K562 (cell line): ENCODE results near the gene FAM53B. TPM values are rescaled to one million over a fixed set of nuclear protein-coding genes. Genes with fewer than 3 reads are reported as not detected.
A peak's percentile ranks its signal among the peaks of the same experiment; 100 is the strongest.

Experiments
- ATAC-seq: fragments of 200-7000 bp; cut with Tn5 transposase; 3 replicates; pipeline ENCODE4 v1.9.1; 2020; ENCODE audit warnings: moderate library complexity
- BruUV-seq: library from RNA; stranded (reverse); fragments of 400-500 nt; replicated peaks from 2 replicates; lab custom pipeline; 2021; lab: Mats Ljungman, UMichigan
- CTCF ChIA-PET: fragments of 300-600 bp; formaldehyde crosslinking; extraction: SDS; loops from one replicate; lab custom pipeline; 2021; ENCODE audit warnings: low intra/inter-chr PET ratio; lab: Yijun Ruan, JAX
- POLR2A ChIA-PET: fragments of 300-600, 350-650 bp; sonication (Branson Sonifier 250); formaldehyde crosslinking; extraction: SDS; loops from one replicate; lab custom pipeline; 2021; ENCODE audit warnings: antibody characterized with exemption, inconsistent platforms; lab: Yijun Ruan, JAX
- DNase-seq, 4 experiments: peaks; one replicate each; pipeline versions ENCODE4 v3.0.0 to v3.0.0-alpha.2; 2011 to 2018; ENCODE audit warnings: low spot score in 3 of 4, mixed read lengths in 3 of 4; ENCODE audit errors: extremely low read depth in 1 of 4
- FAIRE-seq: peaks from 2 replicates; lab custom pipeline; 2011; peaks lifted over from hg19 to GRCh38; lab: Jason Lieb, UNC
- H2AFZ ChIP-seq: 2 replicates; pipeline ENCODE4 v1.6.0; 2011; ENCODE audit warnings: low read depth, low read length, control low read depth, inconsistent platforms
- H3K27ac ChIP-seq: fragments of 200-600 bp; 3 replicates; pipeline ENCODE4 v1.8.0; 2011; ENCODE audit warnings: low read depth, mild to moderate bottlenecking, control low read depth, inconsistent platforms, low read length, moderate library complexity, mixed read lengths; ENCODE audit errors: extremely low read depth
- H3K27me3 ChIP-seq, 2 experiments: fragments of 300-600 bp in 1 of 2; 2 replicates in 1 of 2; 3 replicates in 1 of 2; pipeline versions ENCODE4 v1.6.0 to v1.8.0; 2011; ENCODE audit warnings: inconsistent platforms in 2 of 2, low read length in 2 of 2, mild to moderate bottlenecking in 1 of 2, mixed read lengths in 1 of 2, moderate library complexity in 1 of 2; ENCODE audit not compliant: control insufficient read depth in 2 of 2, insufficient read depth in 2 of 2
- H3K36me3 ChIP-seq: fragments of 300-600 bp; 3 replicates; pipeline ENCODE4 v1.8.0; 2011; ENCODE audit warnings: mild to moderate bottlenecking, low read length, inconsistent platforms; ENCODE audit not compliant: control insufficient read depth, insufficient read depth
- H3K4me1 ChIP-seq, 2 experiments: fragments of 200-600 bp in 1 of 2; replicated peaks in 1 of 2; 2 replicates in 1 of 2; 3 replicates in 1 of 2; pipeline versions ENCODE4 v1.5.1 to v1.8.0; 2011; ENCODE audit warnings: inconsistent platforms in 2 of 2, low read length in 2 of 2, mild to moderate bottlenecking in 1 of 2, mixed read lengths in 1 of 2, moderate library complexity in 1 of 2; ENCODE audit not compliant: control insufficient read depth in 2 of 2, insufficient read depth in 2 of 2
- H3K4me2 ChIP-seq: 2 replicates; pipeline ENCODE4 v1.6.1; 2011; ENCODE audit warnings: low read length, control low read depth, inconsistent platforms, mixed read lengths; ENCODE audit not compliant: insufficient read depth
- H3K4me3 ChIP-seq: fragments of 200-600 bp; sonication (generic), shearing (Covaris generic); 2 replicates; pipeline ENCODE4 v1.5.1; 2016; ENCODE audit warnings: control low read depth, inconsistent platforms
- H3K79me2 ChIP-seq: fragments of 200-600 bp; 3 replicates; pipeline ENCODE4 v1.8.0; 2011; ENCODE audit warnings: low read length, inconsistent platforms; ENCODE audit not compliant: control insufficient read depth, insufficient read depth
- H3K9ac ChIP-seq, 2 experiments: 2 replicates each; pipeline versions ENCODE4 v1.6.0 to v1.6.1; 2011; ENCODE audit warnings: low read depth in 2 of 2, low read length in 2 of 2, control low read depth in 1 of 2, inconsistent platforms in 1 of 2, mild to moderate bottlenecking in 1 of 2, mixed read lengths in 1 of 2; ENCODE audit not compliant: insufficient read depth in 1 of 2
- H3K9me1 ChIP-seq: one replicate; pipeline ENCODE4 v1.6.0; 2011; ENCODE audit warnings: inconsistent platforms, mild to moderate bottlenecking, low read length, moderate library complexity; ENCODE audit not compliant: control insufficient read depth, insufficient read depth
- H3K9me3 ChIP-seq: replicated peaks from 2 replicates; pipeline ENCODE4 v1.5.1; 2011; ENCODE audit warnings: low read depth, low read length, inconsistent platforms; ENCODE audit not compliant: control insufficient read depth, insufficient read depth
- H4K20me1 ChIP-seq: replicated peaks from 2 replicates; pipeline ENCODE4 v1.6.1; 2011; ENCODE audit warnings: low read length, inconsistent platforms, mixed read lengths; ENCODE audit not compliant: control insufficient read depth, insufficient read depth
- BCOR ChIP-seq: fragments of 450-650 bp; IDR thresholded peaks from 2 replicates; pipeline ENCODE4 v1.6.1; 2016
- DPF2 ChIP-seq: fragments of 450-650 bp; IDR thresholded peaks from 2 replicates; pipeline ENCODE4 v1.6.1; 2016
- EP300 ChIP-seq: IDR thresholded peaks from 2 replicates; pipeline ENCODE4 v1.6.1; 2012; ENCODE audit warnings: low read length, improper control_type of control experiment
- ESRRA ChIP-seq: fragments of 450-650 bp; IDR thresholded peaks from 2 replicates; pipeline ENCODE4 v1.6.1; 2014; ENCODE audit warnings: low read depth, mild to moderate bottlenecking, moderate library complexity, borderline replicate concordance
- MXI1 ChIP-seq: IDR thresholded peaks from 2 replicates; pipeline ENCODE4 v1.6.1; 2011; ENCODE audit warnings: low read depth, mild to moderate bottlenecking, improper control_type of control experiment, low read length
- NR2C1 ChIP-seq, 2 experiments: fragments of 450-650 bp; IDR thresholded peaks; 2 replicates each; pipeline ENCODE4 v1.6.1; 2017; ENCODE audit warnings: mild to moderate bottlenecking in 2 of 2, antibody characterized with exemption in 1 of 2, inconsistent platforms in 1 of 2, missing compliant biosample characterization in 1 of 2, missing genetic modification characterization in 1 of 2
- PPARD ChIP-seq: fragments of 250-450 bp; sonication (Bioruptor Pico); IDR thresholded peaks from 2 replicates; pipeline ENCODE4 v1.8.0; 2022; ENCODE audit warnings: inconsistent platforms, mild to moderate bottlenecking, moderate library complexity
- ZNF121 ChIP-seq: sonication (generic); formaldehyde crosslinking; conservative IDR thresholded peaks from 2 replicates; pipeline ENCODE4 v1.8.0; 2022; ENCODE audit warnings: missing genetic modification reagents
- ZNF263 ChIP-seq: sonication (generic); formaldehyde crosslinking; IDR thresholded peaks from 2 replicates; pipeline ENCODE4 v1.8.0; 2022; ENCODE audit warnings: mild to moderate bottlenecking, missing genetic modification reagents, borderline replicate concordance
- ZNF583 ChIP-seq: fragments of 250-450 bp; sonication (Bioruptor Pico); IDR thresholded peaks from 2 replicates; pipeline ENCODE4 v1.4.0; 2020
- WGBS: fragments of 100-300 bp; shearing (Covaris generic); methylation state at CpG from one replicate; pipeline ENCODE4 v1.1.6; 2016; ENCODE audit warnings: low coverage, mixed read lengths; ENCODE audit not compliant: insufficient coverage; ENCODE audit errors: missing lambda C conversion rate; 5-methylcytosine and 5-hydroxymethylcytosine counted together
- in situ Hi-C: fragments of 300-500 bp; cut with MboI; formaldehyde crosslinking; loops from 4 replicates; pipeline ENCODE4 v1.15.0; 2018; ENCODE audit warnings: inconsistent platforms, mixed read lengths
- intact Hi-C: fragments of 100-400 bp; cut with micrococcal nuclease; formaldehyde crosslinking; loops from 2 replicates; pipeline ENCODE4 v1.14.2; 2022
- polyA plus RNA-seq, 8 experiments: library from polyadenylated mRNA; depleted of rRNA in 4 of 8; stranded (reverse) in 5 of 8; unstranded in 3 of 8; fragments of >200 nt; fragmentation: Nextera tagmentation in 2 of 8; fragmentation: Illumina TruSeq in 1 of 8; extraction: Ambion mirVana in 2 of 8; extraction: Trizol in 1 of 8; gene quantifications; 2 replicates each; pipeline versions ENCODE4 v1.2.1 to v1.2.3, GENCODE V29; 2011 to 2014; ENCODE audit warnings: inconsistent platforms in 1 of 8, missing spikeins in 1 of 8
- total RNA-seq, 7 experiments: library from RNA; depleted of rRNA in 6 of 7; stranded (reverse); fragments of >200 nt in 6 of 7; fragmentation: Illumina TruSeq in 2 of 7; extraction: Trizol in 2 of 7; gene quantifications; 2 replicates each; pipeline versions ENCODE4 v1.2.1 to v1.2.3, GENCODE V29; 2011 to 2021; ENCODE audit warnings: low replicate concordance in 1 of 7
- TF ChIP-seq, protein P1 (sequence below): fragments of 450-650 bp; IDR thresholded peaks from 2 replicates; pipeline ENCODE4 v1.6.1; 2017; ENCODE audit warnings: antibody characterized with exemption, mild to moderate bottlenecking
- TF ChIP-seq, protein P2 (sequence below): fragments of 200-800 bp; sonication (Bioruptor generic); IDR thresholded peaks from 2 replicates; pipeline ENCODE4 v1.6.1; 2017; ENCODE audit warnings: missing genetic modification characterization, missing compliant biosample characterization
- TF ChIP-seq, protein P3 (sequence below): sonication (generic); formaldehyde crosslinking; IDR thresholded peaks from 2 replicates; pipeline ENCODE4 v1.4.0; 2020; ENCODE audit warnings: mild to moderate bottlenecking, missing genetic modification reagents
- TF ChIP-seq, protein P4 (sequence below): fragments of 450-650 bp; IDR thresholded peaks from 2 replicates; pipeline ENCODE4 v1.6.1; 2017; ENCODE audit warnings: antibody characterized with exemption

The FAM53B gene
- total and polyA plus RNA-seq, 9 of the 15 experiments (the other 6 are each of a cell fraction or from before 2014, with no cell fraction given), result 0.03 to 16.5 (median 5.0) TPM

DNA sequence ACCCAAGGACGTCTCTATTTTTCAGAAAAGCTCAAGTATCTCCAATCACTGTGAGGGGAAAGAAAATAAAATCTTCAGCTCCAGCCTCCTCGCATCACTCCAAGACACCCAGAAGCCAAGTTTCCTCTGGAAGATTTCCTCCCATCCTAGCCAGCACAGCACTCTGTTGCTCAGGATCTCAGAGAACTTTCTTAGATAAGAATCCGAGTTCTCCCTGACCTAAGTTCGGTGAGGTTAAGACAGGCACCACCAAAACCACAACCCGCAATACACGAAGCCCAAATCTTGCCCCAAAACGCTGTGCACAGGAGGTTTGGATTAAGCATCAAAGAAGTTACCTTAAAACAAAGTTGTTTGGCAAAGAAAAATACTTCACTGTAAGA lies 4.2 kb downstream of the FAM53B start:
- FAIRE-seq (no peak), ATAC-seq (no peak), DNase-seq (no peak)
- H3K27me3 ChIP-seq, result no peaks in the 10 kb centered on the region
- ChIA-PET CTCF (no interaction called here), POLR2A (no interaction called here)
- no peaks in the 10 kb centered on the region for H3K9me3 ChIP-seq
- H3K9me1 ChIP-seq, result no peaks in the 10 kb centered on the region
- no peak overlapping the region for H3K27ac ChIP-seq
- no peak overlapping the region for H2AFZ ChIP-seq
- H3K9ac ChIP-seq, result no peak overlapping the region
- H3K4me1 ChIP-seq, result peaks cover 29 to 34% of the 10 kb centered on the region in 2 experiments; a peak in 4 of 5 replicates
- peaks cover 4% of the 10 kb centered on the region; the same call in 1 of the 3 replicates for H3K36me3 ChIP-seq
- no peak overlapping the region for H3K4me3 ChIP-seq
- peaks cover 69% of the 10 kb centered on the region for H3K79me2 ChIP-seq
- intact Hi-C loops, result loop anchor here (2.0 to 10.0 kb wide), 7 partner anchors 21 to 107 kb away; no protein-coding TSS in a partner anchor
- in situ Hi-C loops, result loop anchor here (5.0 to 10.0 kb wide), 2 partner anchors 188 to 305 kb away; no protein-coding TSS in a partner anchor
- peaks cover 23% of the 10 kb centered on the region; the same call in 1 of the 2 replicates for H4K20me1 ChIP-seq
- 27% methylated on average over 6 of the region's 7 CpGs for WGBS
- no TSS peak for BruUV-seq
- no peak overlapping the region for H3K4me2 ChIP-seq
- TF ChIP-seq ZNF121 (CRISPR knock-in tag), result no peak
- no peak for TF ChIP-seq BCOR
- TF ChIP-seq, protein P1, sequence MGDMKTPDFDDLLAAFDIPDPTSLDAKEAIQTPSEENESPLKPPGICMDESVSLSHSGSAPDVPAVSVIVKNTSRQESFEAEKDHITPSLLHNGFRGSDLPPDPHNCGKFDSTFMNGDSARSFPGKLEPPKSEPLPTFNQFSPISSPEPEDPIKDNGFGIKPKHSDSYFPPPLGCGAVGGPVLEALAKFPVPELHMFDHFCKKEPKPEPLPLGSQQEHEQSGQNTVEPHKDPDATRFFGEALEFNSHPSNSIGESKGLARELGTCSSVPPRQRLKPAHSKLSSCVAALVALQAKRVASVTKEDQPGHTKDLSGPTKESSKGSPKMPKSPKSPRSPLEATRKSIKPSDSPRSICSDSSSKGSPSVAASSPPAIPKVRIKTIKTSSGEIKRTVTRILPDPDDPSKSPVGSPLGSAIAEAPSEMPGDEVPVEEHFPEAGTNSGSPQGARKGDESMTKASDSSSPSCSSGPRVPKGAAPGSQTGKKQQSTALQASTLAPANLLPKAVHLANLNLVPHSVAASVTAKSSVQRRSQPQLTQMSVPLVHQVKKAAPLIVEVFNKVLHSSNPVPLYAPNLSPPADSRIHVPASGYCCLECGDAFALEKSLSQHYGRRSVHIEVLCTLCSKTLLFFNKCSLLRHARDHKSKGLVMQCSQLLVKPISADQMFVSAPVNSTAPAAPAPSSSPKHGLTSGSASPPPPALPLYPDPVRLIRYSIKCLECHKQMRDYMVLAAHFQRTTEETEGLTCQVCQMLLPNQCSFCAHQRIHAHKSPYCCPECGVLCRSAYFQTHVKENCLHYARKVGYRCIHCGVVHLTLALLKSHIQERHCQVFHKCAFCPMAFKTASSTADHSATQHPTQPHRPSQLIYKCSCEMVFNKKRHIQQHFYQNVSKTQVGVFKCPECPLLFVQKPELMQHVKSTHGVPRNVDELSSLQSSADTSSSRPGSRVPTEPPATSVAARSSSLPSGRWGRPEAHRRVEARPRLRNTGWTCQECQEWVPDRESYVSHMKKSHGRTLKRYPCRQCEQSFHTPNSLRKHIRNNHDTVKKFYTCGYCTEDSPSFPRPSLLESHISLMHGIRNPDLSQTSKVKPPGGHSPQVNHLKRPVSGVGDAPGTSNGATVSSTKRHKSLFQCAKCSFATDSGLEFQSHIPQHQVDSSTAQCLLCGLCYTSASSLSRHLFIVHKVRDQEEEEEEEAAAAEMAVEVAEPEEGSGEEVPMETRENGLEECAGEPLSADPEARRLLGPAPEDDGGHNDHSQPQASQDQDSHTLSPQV, result no peak
- TF ChIP-seq NR2C1 (IDR thresholded peaks at IDR 0.05), result no peak
- 0 out of 2 replicates have a peak, but pooled peaks have one; percentile 16 for TF ChIP-seq NR2C1 (tag; IDR thresholded peaks at IDR 0.05)
- TF ChIP-seq ZNF263 (CRISPR knock-in tag), result no peak
- peak; percentile 14; the same call in 1 of the 2 replicates for TF ChIP-seq DPF2
- no peak for TF ChIP-seq ZNF583
- TF ChIP-seq, protein P2, sequence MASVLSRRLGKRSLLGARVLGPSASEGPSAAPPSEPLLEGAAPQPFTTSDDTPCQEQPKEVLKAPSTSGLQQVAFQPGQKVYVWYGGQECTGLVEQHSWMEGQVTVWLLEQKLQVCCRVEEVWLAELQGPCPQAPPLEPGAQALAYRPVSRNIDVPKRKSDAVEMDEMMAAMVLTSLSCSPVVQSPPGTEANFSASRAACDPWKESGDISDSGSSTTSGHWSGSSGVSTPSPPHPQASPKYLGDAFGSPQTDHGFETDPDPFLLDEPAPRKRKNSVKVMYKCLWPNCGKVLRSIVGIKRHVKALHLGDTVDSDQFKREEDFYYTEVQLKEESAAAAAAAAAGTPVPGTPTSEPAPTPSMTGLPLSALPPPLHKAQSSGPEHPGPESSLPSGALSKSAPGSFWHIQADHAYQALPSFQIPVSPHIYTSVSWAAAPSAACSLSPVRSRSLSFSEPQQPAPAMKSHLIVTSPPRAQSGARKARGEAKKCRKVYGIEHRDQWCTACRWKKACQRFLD (CRISPR knock-in tag), result no peak
- TF ChIP-seq, protein P3, sequence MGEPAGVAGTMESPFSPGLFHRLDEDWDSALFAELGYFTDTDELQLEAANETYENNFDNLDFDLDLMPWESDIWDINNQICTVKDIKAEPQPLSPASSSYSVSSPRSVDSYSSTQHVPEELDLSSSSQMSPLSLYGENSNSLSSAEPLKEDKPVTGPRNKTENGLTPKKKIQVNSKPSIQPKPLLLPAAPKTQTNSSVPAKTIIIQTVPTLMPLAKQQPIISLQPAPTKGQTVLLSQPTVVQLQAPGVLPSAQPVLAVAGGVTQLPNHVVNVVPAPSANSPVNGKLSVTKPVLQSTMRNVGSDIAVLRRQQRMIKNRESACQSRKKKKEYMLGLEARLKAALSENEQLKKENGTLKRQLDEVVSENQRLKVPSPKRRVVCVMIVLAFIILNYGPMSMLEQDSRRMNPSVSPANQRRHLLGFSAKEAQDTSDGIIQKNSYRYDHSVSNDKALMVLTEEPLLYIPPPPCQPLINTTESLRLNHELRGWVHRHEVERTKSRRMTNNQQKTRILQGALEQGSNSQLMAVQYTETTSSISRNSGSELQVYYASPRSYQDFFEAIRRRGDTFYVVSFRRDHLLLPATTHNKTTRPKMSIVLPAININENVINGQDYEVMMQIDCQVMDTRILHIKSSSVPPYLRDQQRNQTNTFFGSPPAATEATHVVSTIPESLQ (CRISPR knock-in tag), result no peak
- TF ChIP-seq, protein P4, sequence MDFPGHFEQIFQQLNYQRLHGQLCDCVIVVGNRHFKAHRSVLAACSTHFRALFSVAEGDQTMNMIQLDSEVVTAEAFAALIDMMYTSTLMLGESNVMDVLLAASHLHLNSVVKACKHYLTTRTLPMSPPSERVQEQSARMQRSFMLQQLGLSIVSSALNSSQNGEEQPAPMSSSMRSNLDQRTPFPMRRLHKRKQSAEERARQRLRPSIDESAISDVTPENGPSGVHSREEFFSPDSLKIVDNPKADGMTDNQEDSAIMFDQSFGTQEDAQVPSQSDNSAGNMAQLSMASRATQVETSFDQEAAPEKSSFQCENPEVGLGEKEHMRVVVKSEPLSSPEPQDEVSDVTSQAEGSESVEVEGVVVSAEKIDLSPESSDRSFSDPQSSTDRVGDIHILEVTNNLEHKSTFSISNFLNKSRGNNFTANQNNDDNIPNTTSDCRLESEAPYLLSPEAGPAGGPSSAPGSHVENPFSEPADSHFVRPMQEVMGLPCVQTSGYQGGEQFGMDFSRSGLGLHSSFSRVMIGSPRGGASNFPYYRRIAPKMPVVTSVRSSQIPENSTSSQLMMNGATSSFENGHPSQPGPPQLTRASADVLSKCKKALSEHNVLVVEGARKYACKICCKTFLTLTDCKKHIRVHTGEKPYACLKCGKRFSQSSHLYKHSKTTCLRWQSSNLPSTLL, result no peak
- TF ChIP-seq MXI1, result no peak
- peak; percentile 35; the same call in 1 of the 2 replicates for TF ChIP-seq ESRRA
- no peak for TF ChIP-seq EP300
- no peak for TF ChIP-seq PPARD
